H1 (cell line): ENCODE results near the gene UNC80. TPM values are rescaled to one million over a fixed set of nuclear protein-coding genes. Genes with fewer than 3 reads are reported as not detected.

Experiments
- MAX ChIP-seq: IDR thresholded peaks from 2 replicates; pipeline ENCODE4 v1.6.1; 2012; ENCODE audit warnings: inconsistent platforms
- SRF ChIP-seq: IDR thresholded peaks from 2 replicates; pipeline ENCODE4 v1.6.1; 2011; ENCODE audit warnings: mild to moderate bottlenecking, low read depth, low read length, moderate library complexity
- polyA plus RNA-seq, 7 experiments: library from polyadenylated mRNA; depleted of rRNA in 3 of 7; stranded (reverse) in 5 of 7; unstranded in 2 of 7; fragments of >200 nt in 5 of 7; fragments of 200-250 nt in 2 of 7; gene quantifications; 1 replicate in 5 of 7; 2 replicates in 1 of 7; 4 replicates in 1 of 7; pipeline versions ENCODE4 v1.2.1 to v1.2.3, GENCODE V29; 2011 to 2013; ENCODE audit warnings: missing spikeins in 2 of 7, mixed read lengths in 2 of 7
- total RNA-seq: library from RNA; stranded (reverse); fragmentation: NEBNext Ultra II Directional; extraction: Animal tissue kit (Norgen Biotek cat#: 25700); gene quantifications from 2 replicates; pipeline ENCODE4 v1.2.1, GENCODE V29; 2021

Gene UNC80
- total and polyA plus RNA-seq, 2 of the 8 experiments (the other 6 are each of a cell fraction or from before 2014, with no cell fraction given): 0.53 to 0.56 TPM

- TF ChIP-seq MAX: no peak
- no peak for TF ChIP-seq SRF
These were observed 206.0 kb downstream of the UNC80 start (continued) for GRCh38 chr2:209977386-209978239.
